ENCODE results near the gene VMAC.

- TF ChIP-seq CTCF (IDR thresholded peaks at IDR 0.05; ENCODE audit: low read length) = no peak
- TF ChIP-seq EZH2phosphoT487 (IDR thresholded peaks at IDR 0.05; ENCODE audit: low read length) = no peak
Observed at GRCh38 chr19:5896365-5897076, 8.2 kb upstream of the VMAC start.
